Cerebellar cortex (tissue), 1 donor: ENCODE results near the gene OGFOD1.

ENCODE experiments used
- DNase-seq: peaks from one replicate; pipeline ENCODE4 v3.0.0-alpha.2; 2015; ENCODE audit warnings: low spot score

OGFOD1 gene

GRCh38 chr16:56428091-56428490 lies 23.3 kb upstream of the OGFOD1 start:
- DNase-seq = no peak

- DNase-seq = no peak
Observed at GRCh38 chr16:56436258-56436657, 15.1 kb upstream of the OGFOD1 start.

GRCh38 chr16:56438038-56438437 lies 13.3 kb upstream of the OGFOD1 start:
- no peak for DNase-seq

GRCh38 chr16:56447286-56447685 lies 4.1 kb upstream of the OGFOD1 start:
- no peak for DNase-seq

- no peak for DNase-seq
Observed at GRCh38 chr16:56448005-56448404, 3.3 kb upstream of the OGFOD1 start.

GRCh38 chr16:56450275-56450985 lies 924 bp upstream of the OGFOD1 start:
- DNase-seq = no peak

- DNase-seq = no peak
Observed at GRCh38 chr16:56451753-56452689, 667 bp downstream of the OGFOD1 start.

- no peak for DNase-seq
Observed at GRCh38 chr16:56457927-56458470, 6.6 kb downstream of the OGFOD1 start.

GRCh38 chr16:56460101-56460500 lies 8.7 kb downstream of the OGFOD1 start:
- DNase-seq = no peak

GRCh38 chr16:56462064-56462796 lies 10.9 kb downstream of the OGFOD1 start:
- no peak for DNase-seq

GRCh38 chr16:56463153-56463552 lies 11.8 kb downstream of the OGFOD1 start:
- DNase-seq = no peak

- no peak for DNase-seq
Observed at GRCh38 chr16:56466344-56466743, 15.0 kb downstream of the OGFOD1 start.

- DNase-seq = no peak
Observed at GRCh38 chr16:56468800-56469199, 17.4 kb downstream of the OGFOD1 start.

- DNase-seq = no peak
Observed at GRCh38 chr16:56469748-56470147, 18.4 kb downstream of the OGFOD1 start.

GRCh38 chr16:56470232-56470631 lies 18.9 kb downstream of the OGFOD1 start:
- no peak for DNase-seq

- no peak for DNase-seq
Observed at GRCh38 chr16:56470666-56471065, 19.3 kb downstream of the OGFOD1 start.

- no peak for DNase-seq
Observed at GRCh38 chr16:56475201-56475600, 23.8 kb downstream of the OGFOD1 start.

- no peak for DNase-seq
Observed at GRCh38 chr16:56477096-56477878, 25.9 kb downstream of the OGFOD1 start.

GRCh38 chr16:56478281-56479049 lies 27.1 kb downstream of the OGFOD1 start:
- no peak for DNase-seq

- no peak for DNase-seq
Observed at GRCh38 chr16:56479469-56479868, 28.1 kb downstream of the OGFOD1 start.
